ENCODE results near the gene TSHR.

TSHR gene

DNA sequence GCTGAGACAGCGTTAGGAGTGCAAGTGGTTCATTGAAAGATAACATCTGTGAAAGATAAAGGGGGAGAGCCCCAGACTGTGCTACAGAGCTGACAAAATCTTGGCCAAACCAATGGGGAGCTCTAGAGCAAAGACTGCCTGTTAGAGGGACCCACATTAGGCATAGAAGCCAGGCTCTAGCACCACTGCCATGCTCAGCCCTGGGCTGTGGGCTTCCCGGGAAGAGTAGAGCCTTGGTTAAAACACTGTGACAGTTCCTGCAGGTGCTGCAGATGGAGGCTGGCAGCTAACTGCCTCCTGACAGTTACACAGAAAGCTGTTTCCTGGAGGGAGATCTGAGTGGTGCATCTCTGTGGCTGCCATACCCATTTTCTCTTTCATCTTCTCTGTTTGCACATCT, 23.0 kb downstream of the TSHR start:
- H3K4me3 ChIP-seq (ENCODE audit: low read depth, low read length), result no peak overlapping the region
- TF ChIP-seq, protein P1, sequence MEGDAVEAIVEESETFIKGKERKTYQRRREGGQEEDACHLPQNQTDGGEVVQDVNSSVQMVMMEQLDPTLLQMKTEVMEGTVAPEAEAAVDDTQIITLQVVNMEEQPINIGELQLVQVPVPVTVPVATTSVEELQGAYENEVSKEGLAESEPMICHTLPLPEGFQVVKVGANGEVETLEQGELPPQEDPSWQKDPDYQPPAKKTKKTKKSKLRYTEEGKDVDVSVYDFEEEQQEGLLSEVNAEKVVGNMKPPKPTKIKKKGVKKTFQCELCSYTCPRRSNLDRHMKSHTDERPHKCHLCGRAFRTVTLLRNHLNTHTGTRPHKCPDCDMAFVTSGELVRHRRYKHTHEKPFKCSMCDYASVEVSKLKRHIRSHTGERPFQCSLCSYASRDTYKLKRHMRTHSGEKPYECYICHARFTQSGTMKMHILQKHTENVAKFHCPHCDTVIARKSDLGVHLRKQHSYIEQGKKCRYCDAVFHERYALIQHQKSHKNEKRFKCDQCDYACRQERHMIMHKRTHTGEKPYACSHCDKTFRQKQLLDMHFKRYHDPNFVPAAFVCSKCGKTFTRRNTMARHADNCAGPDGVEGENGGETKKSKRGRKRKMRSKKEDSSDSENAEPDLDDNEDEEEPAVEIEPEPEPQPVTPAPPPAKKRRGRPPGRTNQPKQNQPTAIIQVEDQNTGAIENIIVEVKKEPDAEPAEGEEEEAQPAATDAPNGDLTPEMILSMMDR (IDR thresholded peaks at IDR 0.05; ENCODE audit: insufficient read depth, low read depth, low read length, missing control alignments), result no peak
- DNase-seq (ENCODE audit: low read depth), result no peak

- TF ChIP-seq, protein P1 (IDR thresholded peaks at IDR 0.05; ENCODE audit: insufficient read depth, low read depth, low read length, missing control alignments), result no peak
- DNase-seq (ENCODE audit: low read depth), result no peak
- H3K4me3 ChIP-seq (ENCODE audit: low read depth, low read length), result no peak overlapping the region
Measured at GRCh38 chr14:80979951-80980350, 24.5 kb downstream of the TSHR start.

DNA sequence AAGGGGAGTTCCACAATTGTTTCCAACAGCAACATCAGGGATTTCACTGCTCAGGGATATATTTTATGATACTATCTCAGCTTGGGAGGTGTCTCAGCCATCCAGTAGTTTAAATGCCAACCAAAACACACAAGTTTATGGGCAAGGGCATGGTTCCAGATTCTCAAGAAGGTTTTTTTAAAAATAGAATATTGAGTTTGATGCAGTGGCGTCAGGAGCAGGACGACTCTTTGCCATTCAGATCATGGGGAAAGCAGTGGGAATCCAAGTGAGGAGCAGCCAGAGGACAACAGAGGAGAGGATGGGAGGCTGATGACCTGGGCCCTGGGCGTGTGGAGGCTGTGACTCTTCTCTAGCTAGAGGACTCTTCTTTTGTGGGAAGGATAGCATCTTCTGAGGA, 25.7 kb downstream of the TSHR start:
- H3K4me3 ChIP-seq (ENCODE audit: low read depth, low read length), result no peak overlapping the region
- DNase-seq (ENCODE audit: low read depth), result no peak
- TF ChIP-seq, protein P1 (IDR thresholded peaks at IDR 0.05; ENCODE audit: insufficient read depth, low read depth, low read length, missing control alignments), result no peak

GRCh38 chr14:80981673-80982072, 26.3 kb downstream of the TSHR start:
- TF ChIP-seq, protein P1 (IDR thresholded peaks at IDR 0.05; ENCODE audit: insufficient read depth, low read depth, low read length, missing control alignments), result no peak
- DNase-seq (ENCODE audit: low read depth), result no peak
- H3K4me3 ChIP-seq (ENCODE audit: low read depth, low read length), result no peak overlapping the region

GRCh38 chr14:80982711-80983110, 27.3 kb downstream of the TSHR start:
- TF ChIP-seq, protein P1 (IDR thresholded peaks at IDR 0.05; ENCODE audit: insufficient read depth, low read depth, low read length, missing control alignments), result no peak
- H3K4me3 ChIP-seq (ENCODE audit: low read depth, low read length), result no peak overlapping the region
- DNase-seq (ENCODE audit: low read depth), result no peak

DNA sequence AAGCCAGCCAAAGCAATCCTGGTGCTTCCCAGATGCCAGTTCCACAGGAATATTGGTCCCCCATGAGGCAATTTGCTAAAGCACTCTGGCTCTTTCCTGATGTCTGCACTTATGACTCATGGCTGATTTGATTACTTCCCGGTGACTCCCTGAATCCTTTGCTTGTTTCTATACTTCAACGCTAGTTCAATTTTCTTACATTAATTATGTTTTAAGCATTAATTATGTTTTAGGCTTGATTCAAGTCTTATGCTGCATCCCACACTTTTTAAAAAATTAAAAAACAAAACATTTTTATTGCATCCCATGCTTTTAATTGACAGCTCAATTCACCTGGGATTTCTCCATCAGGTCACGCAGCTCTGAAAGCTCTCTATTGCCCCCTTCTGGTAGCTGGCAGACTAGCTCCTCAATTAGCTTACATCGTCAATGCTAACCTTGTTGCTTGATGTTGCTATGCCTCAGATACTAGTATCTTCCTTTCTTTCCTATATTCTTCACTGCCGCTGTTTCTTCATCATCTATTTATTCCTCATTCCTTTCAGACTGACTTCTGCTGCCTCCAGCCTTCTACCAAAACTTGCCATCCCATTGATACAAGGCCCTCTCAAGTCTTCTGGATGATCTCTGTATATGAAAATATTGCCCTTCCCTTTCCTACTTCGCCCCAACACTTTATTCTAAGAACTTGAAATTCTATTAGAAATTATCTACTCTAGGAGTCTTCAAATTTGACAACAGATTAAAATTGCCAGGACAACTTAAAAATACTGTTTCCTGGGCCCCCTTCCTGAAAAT, 32.0 kb downstream of the TSHR start:
- TF ChIP-seq, protein P1 (IDR thresholded peaks at IDR 0.05; ENCODE audit: insufficient read depth, low read depth, low read length, missing control alignments), result peak; percentile 87
- no peak overlapping the region for H3K4me3 ChIP-seq (ENCODE audit: low read depth, low read length)
- DNase-seq (ENCODE audit: low read depth), result peak; percentile 75

GRCh38 chr14:80988192-80988591, 32.8 kb downstream of the TSHR start:
- H3K4me3 ChIP-seq (ENCODE audit: low read depth, low read length), result no peak overlapping the region
- TF ChIP-seq, protein P1 (IDR thresholded peaks at IDR 0.05; ENCODE audit: insufficient read depth, low read depth, low read length, missing control alignments), result no peak
- no peak for DNase-seq (ENCODE audit: low read depth)
